GM18858 (cell line): Measurements from ENCODE around the gene SAMD14.
"Not testable (repeated sequence)": the region's sequence is repeated elsewhere in the genome, so short reads cannot be mapped to it uniquely, and the experiment has no call there.

ENCODE experiments used
- ATAC-seq: cut with Tn5 transposase; IDR thresholded peaks from one replicate; pipeline ENCODE4 v1.9.1; 2021; ENCODE audit not compliant: unreplicated experiment

The SAMD14 gene

DNA sequence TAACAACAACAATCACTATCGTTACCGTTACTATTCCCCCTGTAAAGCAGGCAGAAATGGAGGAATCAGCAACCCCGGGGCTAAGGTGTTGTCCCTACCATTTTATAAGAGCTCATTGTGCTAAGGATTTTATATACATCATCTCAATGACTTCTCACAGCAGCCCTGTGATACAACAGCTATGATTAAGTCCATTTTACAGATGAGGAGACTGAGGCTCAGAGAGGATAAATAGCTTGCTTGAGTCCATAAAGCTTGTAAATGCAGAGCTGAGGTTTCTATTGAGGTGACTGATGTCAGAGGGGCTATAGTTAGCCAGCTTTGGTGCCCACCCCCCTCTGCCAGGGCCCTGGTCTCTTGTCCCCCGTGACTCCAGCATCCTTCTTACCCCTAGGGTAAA is 51.5 kb downstream of the SAMD14 start:
- ATAC-seq: no peak

DNA sequence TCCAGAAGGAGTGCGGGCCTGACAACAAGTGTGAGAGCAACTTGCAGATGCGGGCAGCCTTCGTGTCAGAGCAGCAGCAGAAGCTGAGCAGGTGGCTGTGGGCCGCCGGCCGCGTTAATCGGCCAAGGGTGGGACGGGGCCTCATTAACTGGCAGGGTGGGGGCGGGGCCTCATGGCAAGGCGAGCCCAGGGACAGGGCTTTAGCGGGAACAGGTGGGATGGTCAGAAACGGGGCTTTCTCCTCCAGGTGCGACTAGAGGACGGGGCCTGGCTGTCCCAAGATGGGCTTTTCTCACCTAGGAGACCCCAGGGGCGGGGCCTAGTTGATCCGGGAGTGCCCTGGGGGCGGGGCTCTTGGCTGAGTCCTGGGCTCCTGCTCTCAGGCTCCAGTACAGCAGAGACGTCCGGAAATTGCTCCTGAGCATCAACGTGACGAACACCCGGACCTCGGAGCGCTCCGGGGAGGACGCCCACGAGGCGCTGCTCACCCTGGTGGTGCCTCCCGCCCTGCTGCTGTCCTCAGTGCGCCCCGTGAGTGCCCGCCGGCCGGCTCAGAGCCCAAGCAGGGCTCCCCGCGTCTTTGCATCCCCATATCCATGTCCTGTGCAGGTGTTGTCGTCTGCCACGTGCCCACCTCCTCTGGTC is 53.2 kb downstream of the SAMD14 start:
- no peak for ATAC-seq

DNA sequence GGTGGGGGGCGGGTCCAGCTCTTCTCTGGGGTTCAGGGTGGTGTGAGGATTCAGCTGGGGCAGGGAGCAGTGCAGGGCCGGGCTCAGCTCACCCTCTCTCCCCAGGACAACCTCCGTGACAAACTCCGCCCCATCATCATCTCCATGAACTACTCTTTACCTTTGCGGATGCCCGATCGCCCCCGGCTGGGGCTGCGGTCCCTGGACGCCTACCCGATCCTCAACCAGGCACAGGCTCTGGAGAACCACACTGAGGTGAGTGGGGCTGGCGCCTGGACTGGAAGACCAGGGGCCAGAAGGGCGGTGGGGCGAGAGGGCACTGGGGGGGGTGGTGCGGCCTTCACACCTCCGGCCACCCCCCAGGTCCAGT is 53.8 kb downstream of the SAMD14 start:
- ATAC-seq: no peak

DNA sequence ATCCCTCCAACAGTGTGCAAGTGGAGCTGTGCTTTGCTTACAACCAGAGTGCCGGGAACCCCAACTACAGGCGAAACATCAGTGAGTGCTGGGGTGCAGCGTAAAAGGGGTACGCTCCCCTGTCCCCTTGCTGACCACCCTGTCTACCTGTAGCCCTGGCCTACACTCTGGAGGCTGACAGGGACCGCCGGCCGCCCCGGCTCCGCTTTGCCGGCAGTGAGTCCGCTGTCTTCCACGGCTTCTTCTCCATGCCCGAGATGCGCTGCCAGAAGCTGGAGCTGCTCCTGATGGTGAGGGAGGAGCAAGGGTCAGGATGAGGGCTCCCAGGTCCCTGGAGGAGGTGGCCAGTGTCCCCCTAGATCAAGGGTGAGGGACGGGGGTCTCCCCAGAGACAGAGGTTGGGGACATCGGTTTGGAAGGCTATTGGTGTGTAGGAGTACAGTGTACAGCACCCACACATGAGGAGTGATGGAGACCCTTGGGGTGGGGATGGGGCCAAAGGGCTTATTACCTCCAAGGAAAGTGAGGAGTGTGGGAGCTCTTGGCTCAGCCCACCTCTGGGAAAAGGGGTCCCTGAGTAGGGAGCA is 54.4 kb downstream of the SAMD14 start:
- no peak for ATAC-seq

DNA sequence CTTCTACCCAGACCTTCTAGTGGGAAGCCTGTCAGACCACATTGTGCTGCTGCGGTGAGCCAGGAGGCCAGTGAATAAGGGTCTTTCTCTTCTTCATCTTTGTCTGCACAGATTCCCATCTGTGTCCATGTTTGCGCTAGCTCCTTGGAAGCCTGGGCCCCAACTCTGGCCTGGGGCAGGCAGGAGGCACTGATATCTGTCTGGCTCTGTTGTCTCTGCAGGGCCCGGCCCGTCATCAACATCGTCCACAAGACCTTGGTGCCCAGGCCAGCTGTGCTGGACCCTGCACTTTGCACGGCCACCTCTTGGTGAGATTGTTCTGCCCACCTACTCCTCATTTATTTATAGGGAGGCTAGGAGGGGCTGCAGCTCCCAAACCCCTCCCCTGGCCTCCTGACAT is 55.7 kb downstream of the SAMD14 start:
- no peak for ATAC-seq

DNA sequence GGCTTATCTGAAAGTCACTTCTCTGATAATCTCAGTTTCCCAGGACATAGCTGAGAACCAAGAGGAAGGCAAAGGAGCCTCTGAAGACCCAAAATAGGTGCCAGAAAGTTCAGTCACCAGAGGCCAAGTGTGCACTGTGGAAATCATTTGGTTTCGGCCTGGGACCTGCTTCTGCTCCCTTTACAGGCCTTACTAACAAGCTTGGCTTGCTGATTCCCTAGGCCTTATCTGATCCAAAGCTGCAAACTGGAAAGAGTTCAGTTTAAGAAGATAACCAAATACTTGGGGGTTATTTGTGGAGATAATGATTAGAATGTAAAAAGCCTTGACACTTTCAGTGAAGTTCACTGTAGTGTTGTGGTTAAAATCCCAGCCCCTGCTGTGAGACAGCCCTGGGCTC is 57.0 kb downstream of the SAMD14 start:
- no peak for ATAC-seq

DNA sequence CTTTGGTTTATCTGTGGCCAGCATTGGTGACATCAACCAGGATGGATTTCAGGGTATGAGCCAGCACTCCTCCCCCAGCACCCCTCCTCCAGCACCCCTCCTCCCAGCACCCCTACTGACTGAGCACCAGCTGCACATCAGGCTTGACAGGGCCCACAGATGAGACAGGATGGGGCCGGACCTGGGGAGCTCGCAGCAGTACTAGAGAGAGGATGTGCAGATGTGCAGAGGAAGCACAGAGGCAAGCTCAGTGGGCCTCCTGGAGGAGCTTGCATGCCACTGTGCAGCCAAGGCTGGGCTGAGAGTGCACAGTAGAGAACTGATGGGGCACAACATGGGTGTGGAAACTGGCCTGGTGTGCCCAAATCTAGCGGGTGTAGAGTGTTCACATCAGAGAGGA is 57.8 kb downstream of the SAMD14 start:
- no peak for ATAC-seq

DNA sequence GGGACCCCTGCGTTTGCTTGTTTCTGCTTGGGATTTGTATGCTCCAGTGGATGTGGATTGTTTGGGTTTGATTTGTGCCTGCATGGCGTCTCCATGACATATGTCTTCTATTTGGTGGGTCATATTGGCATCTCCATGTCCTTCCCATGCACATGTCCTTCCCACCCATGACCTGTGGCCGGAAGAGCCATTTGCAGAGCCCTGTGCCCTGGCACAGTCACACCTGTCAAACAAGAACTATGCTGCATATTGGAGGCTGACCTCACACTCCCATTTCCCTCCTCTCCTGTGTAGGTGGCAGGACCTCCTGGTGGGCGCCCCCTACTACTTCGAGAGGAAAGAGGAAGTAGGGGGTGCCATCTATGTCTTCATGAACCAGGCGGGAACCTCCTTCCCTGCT is 58.3 kb downstream of the SAMD14 start:
- no peak for ATAC-seq

DNA sequence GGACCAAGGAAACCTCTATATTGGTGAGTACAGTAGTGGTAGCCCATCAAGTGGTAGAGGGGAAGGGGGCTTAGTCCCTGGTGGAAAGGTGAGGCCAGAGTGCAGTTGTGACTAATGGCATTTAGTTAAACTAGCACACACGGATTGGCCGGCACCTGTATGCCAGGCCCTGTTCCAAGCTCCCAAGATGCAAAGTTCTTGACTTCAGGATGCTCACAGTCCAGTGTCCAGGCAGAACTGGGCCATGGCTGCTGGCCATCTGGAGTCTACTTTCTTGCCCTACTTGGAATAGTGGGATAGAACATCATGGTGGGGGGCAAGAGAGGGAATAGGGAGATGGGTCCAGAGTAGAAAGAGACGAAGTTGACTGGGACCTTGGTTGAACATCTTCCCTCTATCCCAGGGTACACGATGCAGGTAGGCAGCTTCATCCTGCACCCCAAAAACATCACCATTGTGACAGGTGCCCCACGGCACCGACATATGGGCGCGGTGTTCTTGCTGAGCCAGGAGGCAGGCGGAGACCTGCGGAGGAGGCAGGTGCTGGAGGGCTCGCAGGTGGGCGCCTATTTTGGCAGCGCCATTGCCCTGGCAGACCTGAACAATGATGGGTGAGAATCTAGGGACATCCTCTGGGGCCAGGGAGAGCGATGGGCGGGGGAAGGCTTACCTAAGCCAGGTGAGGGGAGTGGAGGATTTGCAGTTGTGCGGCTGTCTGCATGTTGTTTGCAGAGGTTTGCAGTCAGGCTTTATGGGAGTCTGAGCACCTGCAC is 58.9 kb downstream of the SAMD14 start:
- no peak for ATAC-seq

DNA sequence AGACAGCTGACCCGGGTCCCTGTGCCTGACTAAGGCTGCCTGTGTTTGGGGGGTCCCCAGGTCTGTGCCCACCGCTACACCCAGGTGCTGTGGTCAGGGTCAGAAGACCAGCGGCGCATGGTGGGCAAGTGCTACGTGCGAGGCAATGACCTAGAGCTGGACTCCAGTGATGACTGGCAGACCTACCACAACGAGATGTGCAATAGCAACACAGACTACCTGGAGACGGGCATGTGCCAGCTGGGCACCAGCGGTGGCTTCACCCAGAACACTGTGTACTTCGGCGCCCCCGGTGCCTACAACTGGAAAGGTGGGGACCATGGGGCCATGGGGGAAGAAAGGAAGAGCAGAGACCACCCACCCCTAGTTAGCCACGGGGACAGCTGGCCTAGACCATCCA is 62.0 kb downstream of the SAMD14 start:
- ATAC-seq: no peak

DNA sequence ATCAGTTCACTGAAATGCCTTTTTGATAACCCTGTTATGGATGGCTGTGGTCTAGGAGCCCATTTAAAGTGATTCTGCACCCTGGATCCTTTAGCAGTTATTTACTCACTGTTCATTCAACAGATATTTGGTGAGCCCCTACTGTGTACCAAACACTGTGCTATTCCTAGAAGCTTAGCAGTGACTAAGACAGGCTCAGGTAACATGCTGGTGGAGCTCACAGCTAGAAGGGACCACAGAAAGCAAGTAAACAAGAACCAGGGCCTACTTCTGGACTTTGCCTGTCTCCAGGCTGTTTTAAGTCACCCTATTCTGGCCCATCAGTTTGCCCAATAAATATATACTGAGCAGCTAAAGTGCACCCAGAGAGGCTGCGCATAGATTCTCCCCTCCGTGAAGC is 63.0 kb downstream of the SAMD14 start:
- ATAC-seq: no peak

DNA sequence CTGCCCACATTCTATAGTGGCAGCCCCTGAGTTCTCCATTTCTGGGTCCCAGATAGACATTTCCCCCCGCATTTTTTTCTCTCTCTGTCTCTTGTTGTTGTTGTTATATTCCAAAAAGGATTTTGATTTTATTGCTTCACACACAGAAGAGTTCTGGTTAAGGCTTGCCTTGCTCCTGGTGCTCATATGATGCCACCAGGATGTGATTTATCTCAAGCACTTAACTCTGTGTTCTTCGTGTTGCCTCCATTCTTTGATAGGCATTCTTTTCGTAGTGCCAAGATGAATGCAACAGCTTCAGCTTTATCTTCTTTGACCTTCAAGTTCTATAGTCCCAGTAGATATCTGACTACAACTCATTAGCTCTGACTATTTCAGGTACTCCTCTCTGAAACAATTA is 64.9 kb downstream of the SAMD14 start:
- no peak for ATAC-seq

DNA sequence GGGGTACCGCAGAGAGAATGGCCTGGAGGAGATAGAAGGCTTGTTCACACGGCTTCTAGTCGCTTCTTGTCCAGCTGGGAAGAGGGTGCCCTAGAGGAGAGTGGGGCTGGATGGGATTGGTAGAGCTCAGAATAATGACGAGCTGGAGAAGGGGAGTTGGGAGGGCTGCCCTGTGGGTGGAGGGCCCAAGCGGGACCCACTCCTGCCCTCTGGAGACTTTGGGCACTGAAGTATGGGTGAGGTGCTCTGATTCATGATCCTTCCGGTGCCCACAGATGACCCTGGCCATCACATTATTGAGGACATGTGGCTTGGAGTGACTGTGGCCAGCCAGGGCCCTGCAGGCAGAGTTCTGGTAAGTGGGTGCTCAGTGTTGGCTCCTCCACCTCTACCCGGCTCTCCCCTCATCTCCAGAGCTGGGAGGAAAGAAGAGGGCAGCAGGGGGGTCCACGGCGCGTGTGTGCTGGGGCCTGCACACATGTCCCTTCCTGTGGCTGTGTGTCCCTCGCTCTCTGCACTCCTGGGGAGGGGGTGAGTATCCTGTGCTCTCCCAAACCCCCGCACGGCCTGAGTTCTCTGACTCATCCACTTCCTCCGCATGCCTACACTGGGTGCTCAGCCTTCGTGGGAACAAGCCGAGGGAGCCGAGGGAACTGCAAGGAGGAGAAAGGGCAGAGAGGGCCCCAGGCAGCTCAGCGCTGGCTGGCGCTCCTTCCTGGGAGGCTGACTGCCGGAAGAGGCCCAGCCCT is 65.5 kb downstream of the SAMD14 start:
- no peak for ATAC-seq

DNA sequence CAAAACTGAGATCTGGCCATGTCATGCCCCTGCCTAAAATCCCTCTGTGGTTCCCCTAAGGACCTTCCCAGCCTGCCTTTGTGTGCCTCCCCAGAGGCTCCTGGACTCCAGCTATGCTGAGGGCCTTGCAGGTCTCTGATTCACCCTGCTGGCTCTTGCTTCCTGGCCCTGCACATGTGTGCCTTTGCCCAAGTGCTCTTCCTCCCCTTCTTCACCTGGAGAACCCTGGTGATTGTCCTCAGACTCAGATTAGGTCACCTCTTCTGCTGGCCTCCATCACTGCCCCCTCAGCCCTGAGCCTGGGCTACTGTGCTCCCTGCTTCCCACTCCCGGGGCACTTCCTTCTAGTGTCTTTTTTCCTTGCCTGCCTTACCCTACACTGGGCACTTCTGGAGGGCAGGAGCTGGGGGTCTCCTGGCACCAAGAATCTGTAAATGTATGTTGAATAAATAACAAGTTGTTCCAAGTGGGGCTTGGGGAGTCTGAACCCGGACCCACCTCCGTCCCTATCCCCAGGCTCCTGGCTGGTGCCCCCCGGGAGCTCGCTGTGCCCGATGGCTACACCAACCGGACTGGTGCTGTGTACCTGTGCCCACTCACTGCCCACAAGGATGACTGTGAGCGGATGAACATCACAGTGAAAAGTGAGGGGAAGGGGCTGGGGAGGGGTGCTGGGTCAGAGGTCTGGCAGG is 66.3 kb downstream of the SAMD14 start:
- no peak for ATAC-seq

DNA sequence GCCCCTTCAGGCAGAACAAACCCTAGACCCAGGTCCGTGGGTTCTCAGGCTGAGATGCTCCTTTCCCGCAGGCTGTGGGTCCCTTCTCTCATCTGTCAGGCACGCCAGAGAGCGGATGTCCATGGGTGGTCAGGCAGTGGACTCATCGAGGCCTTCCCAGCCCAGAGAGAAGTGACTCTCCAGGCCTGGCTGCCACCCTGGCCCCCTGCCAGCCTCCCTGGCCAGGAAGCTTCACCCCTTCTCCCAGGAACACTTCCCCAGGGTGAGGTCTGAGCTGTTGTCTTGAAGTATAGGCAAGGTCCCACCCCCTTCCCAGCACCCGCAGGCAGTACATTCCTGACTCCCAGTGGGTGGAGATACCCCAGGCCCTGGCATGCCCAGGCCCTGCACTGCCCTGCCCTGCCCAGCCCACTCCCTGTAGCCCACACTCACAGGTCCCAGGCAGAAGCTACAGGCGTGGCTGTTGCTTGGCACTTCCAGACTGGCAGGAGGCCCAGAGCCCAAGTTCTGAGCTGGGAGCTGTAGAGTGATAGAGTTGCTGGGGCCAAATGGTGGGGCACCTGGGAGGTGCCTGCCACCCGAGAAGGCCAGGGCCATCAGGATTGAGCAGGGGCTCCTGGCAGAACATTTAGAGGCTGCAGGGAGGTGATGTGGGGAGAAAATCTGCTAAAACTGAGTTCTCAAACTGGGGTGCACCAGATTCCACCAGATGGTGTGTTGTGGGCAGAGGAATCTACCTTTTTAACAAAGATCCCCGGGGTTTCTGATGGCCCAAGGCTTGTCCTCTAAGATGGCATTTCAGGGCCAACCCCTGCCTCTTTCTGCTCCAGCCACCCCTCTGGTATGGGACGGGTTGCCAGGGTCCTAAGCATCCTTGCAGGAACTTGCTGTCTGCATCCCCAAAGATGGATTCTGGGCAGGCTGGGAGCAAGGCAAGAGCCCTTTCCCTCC is 67.4 kb downstream of the SAMD14 start:
- no peak for ATAC-seq

DNA sequence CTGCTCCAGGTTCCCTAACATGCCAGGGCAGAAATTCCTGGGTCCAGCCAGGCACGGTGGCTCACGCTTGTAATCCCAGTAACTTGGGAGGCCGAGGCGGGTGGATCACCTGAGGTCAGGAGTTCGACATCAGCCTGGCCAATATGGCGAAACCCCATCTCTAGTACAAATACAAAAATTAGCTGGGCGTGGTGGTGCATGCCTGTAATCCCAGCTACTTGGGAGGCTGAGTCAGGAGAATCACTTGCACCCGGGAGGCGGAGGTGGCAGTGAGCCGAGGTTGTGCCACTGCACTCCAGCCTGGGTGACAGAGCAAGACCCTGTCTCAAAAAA is 68.3 kb downstream of the SAMD14 start:
- ATAC-seq: not testable (repeated sequence)

DNA sequence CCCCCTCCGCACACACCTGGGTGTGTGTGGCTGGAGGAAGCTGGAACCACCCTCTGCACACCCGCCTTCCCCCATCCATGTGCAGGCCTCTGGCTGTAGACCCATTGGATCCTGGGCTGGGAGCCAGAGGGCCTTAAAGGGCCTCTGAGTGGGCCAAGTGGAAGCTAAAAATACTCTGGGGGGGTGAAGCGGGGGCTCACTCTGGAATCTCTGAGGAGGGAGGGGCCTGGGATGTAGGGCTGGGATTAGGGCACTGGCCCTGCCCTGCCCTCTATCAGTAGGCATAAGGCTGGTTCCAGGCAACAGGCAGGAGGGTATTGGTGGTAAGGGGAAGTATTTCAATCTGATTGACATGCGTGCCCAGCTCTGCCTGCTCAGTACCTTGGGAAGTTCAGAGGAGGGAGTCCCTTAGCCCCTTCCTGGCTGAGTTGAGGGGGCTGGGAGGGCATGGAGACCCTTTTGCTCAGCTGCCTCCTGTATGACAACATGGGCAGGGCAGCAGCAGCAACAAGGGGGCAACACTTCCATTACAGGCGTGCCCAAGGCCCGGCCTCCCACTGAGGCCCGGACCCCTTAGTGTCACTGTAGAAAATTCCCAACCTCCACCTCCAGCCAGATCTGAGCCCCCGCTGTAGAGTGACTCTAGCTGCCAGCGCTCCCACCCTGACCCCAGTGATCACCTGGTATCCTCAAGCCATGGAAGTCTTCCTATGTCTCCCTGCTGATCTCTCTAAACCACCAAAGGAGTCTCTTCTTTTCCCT is 68.8 kb downstream of the SAMD14 start:
- no peak for ATAC-seq
